Measurements from ENCODE around the gene CNOT3. TPM values are rescaled to one million over a fixed set of nuclear protein-coding genes. Genes with fewer than 3 reads are reported as not detected.

The CNOT3 gene
- total and polyA plus RNA-seq, 2 experiments from 2014 or later: 39.7 to 47.0 TPM

DNA sequence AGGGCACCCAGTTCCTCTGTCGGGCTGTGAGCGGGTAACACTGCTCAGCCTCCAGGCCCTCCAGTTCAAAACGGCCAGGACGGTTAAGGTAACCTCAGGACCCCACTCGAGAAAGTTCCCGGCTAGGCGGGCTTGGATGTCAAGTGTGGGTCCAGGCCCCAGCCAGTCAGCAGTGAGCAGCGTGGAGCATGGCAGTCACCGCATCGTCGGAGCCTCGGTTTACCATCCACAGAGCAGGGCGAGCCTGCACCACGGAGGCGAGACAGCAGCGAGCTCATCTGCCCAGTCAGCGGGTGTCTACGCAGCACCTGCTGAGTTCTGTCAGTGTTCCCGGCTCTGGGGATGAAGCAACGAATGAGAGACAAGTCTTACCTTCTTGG, 8.0 kb upstream of the CNOT3 start:
- H3K27ac ChIP-seq (ENCODE audit: low read depth): no peak overlapping the region
- no peak overlapping the region for H3K27ac Mint-ChIP-seq
- no peaks in the 10 kb centered on the region for H3K27me3 ChIP-seq (ENCODE audit: insufficient read depth)
- no peaks in the 10 kb centered on the region for H3K79me2 ChIP-seq (replicated peaks; ENCODE audit: insufficient read depth)
- H4K20me1 ChIP-seq (replicated peaks; ENCODE audit: insufficient read depth): no peaks in the 10 kb centered on the region; the same call in 1 of the 2 replicates
- H3F3A ChIP-seq (replicated peaks; ENCODE audit: low read depth): peaks cover 9% of the 10 kb centered on the region
- H3K36me3 Mint-ChIP-seq (ENCODE audit: low read depth): peaks cover 47% of the 10 kb centered on the region
- peaks cover 16% of the 10 kb centered on the region for H3K27me3 Mint-ChIP-seq (ENCODE audit: insufficient read depth, low read depth, poor library complexity)
- TF ChIP-seq EZH2phosphoT487 (IDR thresholded peaks at IDR 0.05; ENCODE audit: unreplicated experiment): no peak
- TF ChIP-seq NANOG (IDR thresholded peaks at IDR 0.05; ENCODE audit: borderline replicate concordance): no peak
- no peak for TF ChIP-seq JUNB (IDR thresholded peaks at IDR 0.05; ENCODE audit: unreplicated experiment)
- TF ChIP-seq, protein P1, sequence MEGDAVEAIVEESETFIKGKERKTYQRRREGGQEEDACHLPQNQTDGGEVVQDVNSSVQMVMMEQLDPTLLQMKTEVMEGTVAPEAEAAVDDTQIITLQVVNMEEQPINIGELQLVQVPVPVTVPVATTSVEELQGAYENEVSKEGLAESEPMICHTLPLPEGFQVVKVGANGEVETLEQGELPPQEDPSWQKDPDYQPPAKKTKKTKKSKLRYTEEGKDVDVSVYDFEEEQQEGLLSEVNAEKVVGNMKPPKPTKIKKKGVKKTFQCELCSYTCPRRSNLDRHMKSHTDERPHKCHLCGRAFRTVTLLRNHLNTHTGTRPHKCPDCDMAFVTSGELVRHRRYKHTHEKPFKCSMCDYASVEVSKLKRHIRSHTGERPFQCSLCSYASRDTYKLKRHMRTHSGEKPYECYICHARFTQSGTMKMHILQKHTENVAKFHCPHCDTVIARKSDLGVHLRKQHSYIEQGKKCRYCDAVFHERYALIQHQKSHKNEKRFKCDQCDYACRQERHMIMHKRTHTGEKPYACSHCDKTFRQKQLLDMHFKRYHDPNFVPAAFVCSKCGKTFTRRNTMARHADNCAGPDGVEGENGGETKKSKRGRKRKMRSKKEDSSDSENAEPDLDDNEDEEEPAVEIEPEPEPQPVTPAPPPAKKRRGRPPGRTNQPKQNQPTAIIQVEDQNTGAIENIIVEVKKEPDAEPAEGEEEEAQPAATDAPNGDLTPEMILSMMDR (conservative IDR thresholded peaks at IDR 0.05; ENCODE audit: low read depth in 2 of 2): no peak
- TF ChIP-seq POLR2AphosphoS5 (IDR thresholded peaks at IDR 0.05; ENCODE audit: low read depth): no peak
- no peak for TF ChIP-seq ZNF331 (CRISPR knock-in tag; IDR thresholded peaks at IDR 0.05; ENCODE audit: low read depth)
- TF ChIP-seq ZNF114 (CRISPR knock-in tag; IDR thresholded peaks at IDR 0.05): no peak
- no peak for TF ChIP-seq CREB1 (CRISPR knock-in tag; IDR thresholded peaks at IDR 0.05; ENCODE audit: low read depth)
- TF ChIP-seq, protein P2, sequence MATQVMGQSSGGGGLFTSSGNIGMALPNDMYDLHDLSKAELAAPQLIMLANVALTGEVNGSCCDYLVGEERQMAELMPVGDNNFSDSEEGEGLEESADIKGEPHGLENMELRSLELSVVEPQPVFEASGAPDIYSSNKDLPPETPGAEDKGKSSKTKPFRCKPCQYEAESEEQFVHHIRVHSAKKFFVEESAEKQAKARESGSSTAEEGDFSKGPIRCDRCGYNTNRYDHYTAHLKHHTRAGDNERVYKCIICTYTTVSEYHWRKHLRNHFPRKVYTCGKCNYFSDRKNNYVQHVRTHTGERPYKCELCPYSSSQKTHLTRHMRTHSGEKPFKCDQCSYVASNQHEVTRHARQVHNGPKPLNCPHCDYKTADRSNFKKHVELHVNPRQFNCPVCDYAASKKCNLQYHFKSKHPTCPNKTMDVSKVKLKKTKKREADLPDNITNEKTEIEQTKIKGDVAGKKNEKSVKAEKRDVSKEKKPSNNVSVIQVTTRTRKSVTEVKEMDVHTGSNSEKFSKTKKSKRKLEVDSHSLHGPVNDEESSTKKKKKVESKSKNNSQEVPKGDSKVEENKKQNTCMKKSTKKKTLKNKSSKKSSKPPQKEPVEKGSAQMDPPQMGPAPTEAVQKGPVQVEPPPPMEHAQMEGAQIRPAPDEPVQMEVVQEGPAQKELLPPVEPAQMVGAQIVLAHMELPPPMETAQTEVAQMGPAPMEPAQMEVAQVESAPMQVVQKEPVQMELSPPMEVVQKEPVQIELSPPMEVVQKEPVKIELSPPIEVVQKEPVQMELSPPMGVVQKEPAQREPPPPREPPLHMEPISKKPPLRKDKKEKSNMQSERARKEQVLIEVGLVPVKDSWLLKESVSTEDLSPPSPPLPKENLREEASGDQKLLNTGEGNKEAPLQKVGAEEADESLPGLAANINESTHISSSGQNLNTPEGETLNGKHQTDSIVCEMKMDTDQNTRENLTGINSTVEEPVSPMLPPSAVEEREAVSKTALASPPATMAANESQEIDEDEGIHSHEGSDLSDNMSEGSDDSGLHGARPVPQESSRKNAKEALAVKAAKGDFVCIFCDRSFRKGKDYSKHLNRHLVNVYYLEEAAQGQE (IDR thresholded peaks at IDR 0.05; ENCODE audit: unreplicated experiment): no peak
- TF ChIP-seq, protein P3, sequence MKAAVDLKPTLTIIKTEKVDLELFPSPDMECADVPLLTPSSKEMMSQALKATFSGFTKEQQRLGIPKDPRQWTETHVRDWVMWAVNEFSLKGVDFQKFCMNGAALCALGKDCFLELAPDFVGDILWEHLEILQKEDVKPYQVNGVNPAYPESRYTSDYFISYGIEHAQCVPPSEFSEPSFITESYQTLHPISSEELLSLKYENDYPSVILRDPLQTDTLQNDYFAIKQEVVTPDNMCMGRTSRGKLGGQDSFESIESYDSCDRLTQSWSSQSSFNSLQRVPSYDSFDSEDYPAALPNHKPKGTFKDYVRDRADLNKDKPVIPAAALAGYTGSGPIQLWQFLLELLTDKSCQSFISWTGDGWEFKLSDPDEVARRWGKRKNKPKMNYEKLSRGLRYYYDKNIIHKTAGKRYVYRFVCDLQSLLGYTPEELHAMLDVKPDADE (IDR thresholded peaks at IDR 0.05): no peak
- no peak for TF ChIP-seq EZH2 (IDR thresholded peaks at IDR 0.05; ENCODE audit: low read depth, unreplicated experiment)
- TF ChIP-seq, protein P4, sequence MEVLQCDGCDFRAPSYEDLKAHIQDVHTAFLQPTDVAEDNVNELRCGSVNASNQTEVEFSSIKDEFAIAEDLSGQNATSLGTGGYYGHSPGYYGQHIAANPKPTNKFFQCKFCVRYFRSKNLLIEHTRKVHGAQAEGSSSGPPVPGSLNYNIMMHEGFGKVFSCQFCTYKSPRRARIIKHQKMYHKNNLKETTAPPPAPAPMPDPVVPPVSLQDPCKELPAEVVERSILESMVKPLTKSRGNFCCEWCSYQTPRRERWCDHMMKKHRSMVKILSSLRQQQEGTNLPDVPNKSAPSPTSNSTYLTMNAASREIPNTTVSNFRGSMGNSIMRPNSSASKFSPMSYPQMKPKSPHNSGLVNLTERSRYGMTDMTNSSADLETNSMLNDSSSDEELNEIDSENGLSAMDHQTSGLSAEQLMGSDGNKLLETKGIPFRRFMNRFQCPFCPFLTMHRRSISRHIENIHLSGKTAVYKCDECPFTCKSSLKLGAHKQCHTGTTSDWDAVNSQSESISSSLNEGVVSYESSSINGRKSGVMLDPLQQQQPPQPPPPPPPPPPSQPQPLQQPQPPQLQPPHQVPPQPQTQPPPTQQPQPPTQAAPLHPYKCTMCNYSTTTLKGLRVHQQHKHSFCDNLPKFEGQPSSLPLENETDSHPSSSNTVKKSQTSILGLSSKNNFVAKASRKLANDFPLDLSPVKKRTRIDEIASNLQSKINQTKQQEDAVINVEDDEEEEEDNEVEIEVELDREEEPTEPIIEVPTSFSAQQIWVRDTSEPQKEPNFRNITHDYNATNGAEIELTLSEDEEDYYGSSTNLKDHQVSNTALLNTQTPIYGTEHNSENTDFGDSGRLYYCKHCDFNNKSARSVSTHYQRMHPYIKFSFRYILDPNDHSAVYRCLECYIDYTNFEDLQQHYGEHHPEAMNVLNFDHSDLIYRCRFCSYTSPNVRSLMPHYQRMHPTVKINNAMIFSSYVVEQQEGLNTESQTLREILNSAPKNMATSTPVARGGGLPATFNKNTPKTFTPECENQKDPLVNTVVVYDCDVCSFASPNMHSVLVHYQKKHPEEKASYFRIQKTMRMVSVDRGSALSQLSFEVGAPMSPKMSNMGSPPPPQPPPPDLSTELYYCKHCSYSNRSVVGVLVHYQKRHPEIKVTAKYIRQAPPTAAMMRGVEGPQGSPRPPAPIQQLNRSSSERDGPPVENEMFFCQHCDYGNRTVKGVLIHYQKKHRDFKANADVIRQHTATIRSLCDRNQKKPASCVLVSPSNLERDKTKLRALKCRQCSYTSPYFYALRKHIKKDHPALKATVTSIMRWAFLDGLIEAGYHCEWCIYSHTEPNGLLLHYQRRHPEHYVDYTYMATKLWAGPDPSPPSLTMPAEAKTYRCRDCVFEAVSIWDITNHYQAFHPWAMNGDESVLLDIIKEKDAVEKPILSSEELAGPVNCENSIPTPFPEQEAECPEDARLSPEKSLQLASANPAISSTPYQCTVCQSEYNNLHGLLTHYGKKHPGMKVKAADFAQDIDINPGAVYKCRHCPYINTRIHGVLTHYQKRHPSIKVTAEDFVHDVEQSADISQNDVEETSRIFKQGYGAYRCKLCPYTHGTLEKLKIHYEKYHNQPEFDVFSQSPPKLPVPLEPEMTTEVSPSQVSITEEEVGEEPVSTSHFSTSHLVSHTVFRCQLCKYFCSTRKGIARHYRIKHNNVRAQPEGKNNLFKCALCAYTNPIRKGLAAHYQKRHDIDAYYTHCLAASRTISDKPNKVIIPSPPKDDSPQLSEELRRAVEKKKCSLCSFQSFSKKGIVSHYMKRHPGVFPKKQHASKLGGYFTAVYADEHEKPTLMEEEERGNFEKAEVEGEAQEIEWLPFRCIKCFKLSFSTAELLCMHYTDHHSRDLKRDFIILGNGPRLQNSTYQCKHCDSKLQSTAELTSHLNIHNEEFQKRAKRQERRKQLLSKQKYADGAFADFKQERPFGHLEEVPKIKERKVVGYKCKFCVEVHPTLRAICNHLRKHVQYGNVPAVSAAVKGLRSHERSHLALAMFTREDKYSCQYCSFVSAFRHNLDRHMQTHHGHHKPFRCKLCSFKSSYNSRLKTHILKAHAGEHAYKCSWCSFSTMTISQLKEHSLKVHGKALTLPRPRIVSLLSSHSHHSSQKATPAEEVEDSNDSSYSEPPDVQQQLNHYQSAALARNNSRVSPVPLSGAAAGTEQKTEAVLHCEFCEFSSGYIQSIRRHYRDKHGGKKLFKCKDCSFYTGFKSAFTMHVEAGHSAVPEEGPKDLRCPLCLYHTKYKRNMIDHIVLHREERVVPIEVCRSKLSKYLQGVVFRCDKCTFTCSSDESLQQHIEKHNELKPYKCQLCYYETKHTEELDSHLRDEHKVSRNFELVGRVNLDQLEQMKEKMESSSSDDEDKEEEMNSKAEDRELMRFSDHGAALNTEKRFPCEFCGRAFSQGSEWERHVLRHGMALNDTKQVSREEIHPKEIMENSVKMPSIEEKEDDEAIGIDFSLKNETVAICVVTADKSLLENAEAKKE (CRISPR knock-in tag; IDR thresholded peaks at IDR 0.05): no peak
- TF ChIP-seq STAT1 (IDR thresholded peaks at IDR 0.05; ENCODE audit: unreplicated experiment): no peak
- H3K4me1 ChIP-seq (ENCODE audit: insufficient read depth): peaks cover 4% of the 10 kb centered on the region
- H3K4me1 Mint-ChIP-seq: peaks cover 4% of the 10 kb centered on the region; the same call in 1 of the 3 replicates
- no peak overlapping the region for H3K4me3 Mint-ChIP-seq
- ATAC-seq (no peak), DNase-seq (ENCODE audit: low spot score) (no peak)
- H3K36me3 ChIP-seq (ENCODE audit: insufficient read depth): peaks cover 7% of the 10 kb centered on the region; the same call in 1 of the 2 replicates
- H3K9me3 Mint-ChIP-seq: peaks cover 6% of the 10 kb centered on the region
- H3K4me3 ChIP-seq: no peak overlapping the region
- no peaks in the 10 kb centered on the region for H3K9me2 ChIP-seq (ENCODE audit: insufficient read depth)
- no peak overlapping the region for H2AFZ ChIP-seq
- H3K4me2 ChIP-seq: no peak overlapping the region
